Body of pancreas (tissue), 4 donors: Measurements from ENCODE around the gene ACACB.

Experiments used
- CTCF ChIP-seq, 7 experiments: fragments of 450-650 bp in 4 of 7; fragments of 200-600 bp in 3 of 7; sonication (generic) in 3 of 7; IDR thresholded peaks; one replicate each; pipeline ENCODE4 v1.5.1; 2016 to 2019; ENCODE audit warnings: antibody characterized with exemption in 7 of 7
- POLR2A ChIP-seq, 3 donors: fragments of 450-650 bp; IDR thresholded peaks; one replicate each; pipeline ENCODE4 v1.6.1; 2016; ENCODE audit warnings: antibody characterized with exemption in 3 of 3, mild to moderate bottlenecking in 2 of 3

DNA sequence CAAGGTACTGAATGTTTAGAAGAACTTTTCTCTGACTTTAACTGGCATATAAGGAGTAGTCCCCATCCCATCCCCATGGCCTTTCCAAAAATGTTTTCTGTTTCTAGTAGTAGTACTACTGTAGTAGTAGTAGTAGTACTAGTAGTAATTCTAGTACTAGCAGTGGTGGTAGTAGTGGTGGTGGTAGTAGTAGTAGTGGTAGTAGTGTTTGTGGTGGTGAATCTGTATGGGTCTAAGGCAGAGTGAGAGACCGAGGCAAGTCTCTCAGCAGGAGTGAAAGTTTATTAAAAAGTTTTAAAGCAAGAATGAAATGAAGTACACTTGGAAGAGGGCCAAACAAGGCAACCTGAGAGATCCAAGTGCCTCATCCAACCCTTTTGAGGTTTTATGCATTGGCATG is 134.1 kb downstream of the ACACB start:
- TF ChIP-seq POLR2A (IDR thresholded peaks at IDR 0.05) (no peak), CTCF (IDR thresholded peaks at IDR 0.05) (no peak)
